22Rv1 (cell line): ENCODE results near the gene MEPE.

Experiments used
- H3K27ac ChIP-seq: fragments of 450-650 bp; 2 replicates; pipeline ENCODE4 v1.5.1; 2017
- CTCF ChIP-seq: fragments of 450-650 bp; IDR thresholded peaks from 2 replicates; pipeline ENCODE4 v1.5.1; 2017; ENCODE audit warnings: mild to moderate bottlenecking
- ZFX ChIP-seq: fragments of 450-650 bp; IDR thresholded peaks from 2 replicates; pipeline ENCODE4 v1.6.1; 2017; ENCODE audit warnings: antibody characterized with exemption, borderline replicate concordance

MEPE gene

GRCh38 chr4:87824352-87824751 lies 8.4 kb upstream of the MEPE start:
- no peak for TF ChIP-seq CTCF
- no peak for TF ChIP-seq ZFX
- H3K27ac ChIP-seq: no peak overlapping the region

GRCh38 chr4:87834401-87834800 lies 1.6 kb downstream of the MEPE start:
- TF ChIP-seq ZFX: no peak
- no peak for TF ChIP-seq CTCF
- H3K27ac ChIP-seq: no peak overlapping the region

GRCh38 chr4:87835197-87835596 lies 2.4 kb downstream of the MEPE start:
- TF ChIP-seq CTCF: no peak
- H3K27ac ChIP-seq: no peak overlapping the region

GRCh38 chr4:87835743-87836142 lies 3.0 kb downstream of the MEPE start:
- TF ChIP-seq CTCF (no peak), ZFX (no peak)
- H3K27ac ChIP-seq: no peak overlapping the region

- TF ChIP-seq ZFX: no peak
- peak; percentile 58 for TF ChIP-seq CTCF
- no peak overlapping the region for H3K27ac ChIP-seq
These were observed 5.4 kb downstream of the MEPE start for GRCh38 chr4:87838205-87838604.

- TF ChIP-seq ZFX (no peak), CTCF (peak; percentile 85)
- no peak overlapping the region for H3K27ac ChIP-seq
These were observed 6.3 kb downstream of the MEPE start for GRCh38 chr4:87838890-87839591.

GRCh38 chr4:87839592-87839946 lies 6.8 kb downstream of the MEPE start:
- no peak overlapping the region for H3K27ac ChIP-seq

More at GRCh38 chr4:87839592-87839946, 6.8 kb downstream of the MEPE start:
- TF ChIP-seq ZFX: no peak
- TF ChIP-seq CTCF: peak; percentile 60
